NCI-H1105 treated with DMSO at 0.1 percent for 48 hours (cell line): ENCODE results near the gene NUDT17.
A peak's percentile ranks its signal among the peaks of the same experiment; 100 is the strongest.

Experiments used
- DNase-seq: peaks from one replicate; lab custom pipeline; 2025; lab: John Stamatoyannopoulos, UW

The NUDT17 gene

GRCh38 chr1:145847827-145848226 lies 2.4 kb downstream of the NUDT17 start:
- no peak for DNase-seq

DNA sequence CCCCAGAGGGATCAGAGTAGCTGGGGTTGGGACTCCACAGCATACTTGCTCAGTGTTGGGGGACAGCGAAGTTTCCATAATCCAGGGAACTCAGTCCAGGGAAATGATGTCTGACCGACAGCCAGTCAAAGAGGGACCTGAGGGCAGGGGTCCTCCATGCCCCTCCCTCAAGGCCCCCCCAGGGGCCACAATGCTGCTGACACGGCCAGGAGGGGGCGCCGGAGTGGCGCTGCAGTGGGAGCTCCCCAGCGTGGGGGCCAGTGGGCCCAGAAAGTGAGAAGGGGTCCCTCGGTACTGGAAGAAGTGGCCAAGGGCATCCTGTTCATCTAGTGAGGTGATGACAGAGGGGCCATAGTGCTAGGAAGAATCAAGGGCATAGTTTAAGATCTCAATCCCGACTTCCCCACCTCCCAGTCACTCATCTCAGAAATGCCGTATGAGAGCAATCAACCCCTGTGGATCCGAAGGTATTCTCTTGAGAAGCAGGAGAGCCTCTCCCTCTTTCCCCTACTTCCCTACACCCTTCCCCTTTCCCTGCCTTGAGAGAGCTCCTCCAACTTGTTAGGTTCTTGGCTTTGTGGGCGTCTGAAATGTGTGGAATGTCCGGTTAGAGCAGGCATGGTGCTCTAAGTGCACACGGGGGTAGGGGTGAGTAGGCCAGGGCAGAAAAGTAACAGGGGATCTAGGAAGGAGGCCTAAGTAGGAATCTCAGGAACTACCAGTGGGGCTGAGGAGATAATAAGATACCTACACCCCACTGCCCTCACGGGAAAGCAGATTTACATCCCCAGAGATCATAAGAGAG lies 4.1 kb downstream of the NUDT17 start:
- DNase-seq = no peak

GRCh38 chr1:145855426-145855948 lies 10.1 kb downstream of the NUDT17 start:
- no peak for DNase-seq

DNA sequence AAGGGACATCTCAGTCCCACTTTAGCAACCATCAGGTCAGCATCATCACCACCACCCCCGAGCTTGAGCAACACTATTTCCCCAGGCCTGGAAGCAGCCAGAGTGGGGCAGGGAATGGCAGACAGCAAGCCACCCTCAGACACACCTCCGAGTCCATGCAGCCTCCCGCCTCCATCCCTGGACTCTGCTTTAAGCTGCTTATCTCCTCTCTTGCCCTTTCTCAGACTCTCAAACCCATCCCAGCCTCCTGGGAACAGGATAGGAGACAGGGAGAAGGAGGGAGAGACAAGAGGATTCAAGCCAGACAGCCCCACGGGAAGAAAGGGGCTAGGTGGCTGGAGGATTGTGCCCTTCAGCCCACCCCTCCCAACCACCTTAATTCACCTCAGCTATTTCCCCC lies 11.7 kb downstream of the NUDT17 start:
- no peak for DNase-seq

DNA sequence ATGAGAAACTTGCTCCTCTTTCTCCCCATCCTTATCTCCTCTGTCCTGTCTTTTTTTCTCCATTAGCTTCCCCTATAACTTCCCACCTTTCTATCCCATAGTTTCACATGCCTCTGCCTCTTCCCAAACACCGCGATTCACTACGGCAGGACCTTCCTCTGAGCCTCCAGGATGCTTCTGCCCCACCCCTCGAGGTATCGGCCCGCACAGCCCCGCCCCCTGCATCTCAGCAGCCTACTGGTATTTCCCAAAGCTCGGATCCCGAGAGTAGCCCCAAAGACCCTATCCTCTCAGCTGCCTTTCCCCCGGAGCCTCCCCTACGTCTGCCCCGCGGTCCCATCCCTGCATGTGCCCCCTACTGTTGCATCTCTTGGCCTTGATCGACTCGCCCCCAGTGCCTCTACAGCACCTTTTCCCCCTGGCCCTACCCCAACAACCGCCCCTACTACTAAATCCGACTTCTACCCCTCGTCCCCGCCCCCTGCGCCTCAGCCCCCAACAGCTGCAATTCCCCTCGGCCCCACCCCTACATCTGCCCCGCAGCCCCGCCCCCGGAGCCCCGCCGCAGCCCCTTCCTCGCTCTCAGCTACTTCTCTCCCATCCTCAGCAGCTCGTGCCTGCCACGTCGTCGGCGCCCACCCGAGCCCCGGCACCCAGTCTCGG lies 12.9 kb downstream of the NUDT17 start:
- DNase-seq = peak; percentile 76

DNA sequence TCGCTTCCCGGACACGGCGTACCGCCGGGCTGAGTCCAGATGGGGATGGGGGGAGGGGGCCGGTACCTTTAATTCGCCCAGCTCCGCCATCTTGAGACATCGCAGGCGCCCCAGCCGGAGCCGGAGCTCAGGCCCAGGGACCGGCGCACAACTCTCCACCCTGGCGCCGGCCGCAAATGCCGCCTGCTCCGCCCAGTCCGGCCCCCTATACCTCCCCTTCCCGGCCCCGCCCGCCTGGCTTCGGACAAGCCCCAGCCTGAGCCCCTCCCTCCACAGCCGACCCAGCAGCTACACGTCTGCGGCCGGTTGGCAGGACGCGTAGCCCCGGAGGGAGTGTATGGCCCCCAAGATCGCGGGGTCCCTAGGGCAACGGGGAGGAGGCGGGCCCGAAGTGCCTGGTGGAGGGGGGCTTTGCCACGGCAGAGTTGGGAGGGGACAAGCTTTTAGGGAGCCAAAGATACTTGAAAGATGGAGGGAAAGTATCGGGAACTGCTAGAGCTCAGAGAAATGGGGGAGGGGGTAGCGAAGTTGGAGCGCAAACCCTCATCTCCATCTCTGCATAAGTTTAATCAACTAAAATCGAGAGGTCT lies 13.6 kb downstream of the NUDT17 start, which contains the start of gene PIAS3:
TSS of gene PIAS3 (minus strand) at position 181 of the 590 bp plus-strand sequence. CDS start at position 90, 91 bp downstream.
- DNase-seq = peak; percentile 91

DNA sequence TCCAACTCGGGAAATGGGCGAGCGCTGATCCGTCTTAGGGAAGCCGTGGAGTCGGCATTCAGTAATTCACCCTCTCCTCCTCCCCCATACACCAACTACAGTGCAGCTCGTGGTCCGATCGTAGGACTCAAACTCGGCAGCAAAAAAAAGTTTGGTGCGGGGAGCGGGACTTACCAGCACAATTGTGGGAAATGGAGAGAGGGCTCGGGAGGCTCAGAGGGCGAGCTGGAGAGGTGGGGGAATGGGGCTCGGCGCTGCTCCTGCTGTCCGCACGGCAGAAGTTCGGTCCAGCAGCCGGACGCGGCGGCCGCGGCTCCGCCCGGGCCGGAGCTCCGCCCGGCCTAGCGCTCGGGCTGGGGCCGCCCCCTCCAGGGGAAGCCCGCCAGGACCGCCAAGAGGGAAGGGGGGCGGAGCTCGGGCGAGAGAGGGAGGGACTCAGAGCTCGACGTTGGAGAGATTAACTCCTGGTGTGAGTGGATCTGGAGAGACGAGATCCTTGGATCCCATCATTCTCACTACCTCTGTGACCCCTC lies 14.1 kb downstream of the NUDT17 start:
- peak; percentile 78 for DNase-seq

GRCh38 chr1:145863282-145864018 lies 18.0 kb downstream of the NUDT17 start:
- DNase-seq = no peak

GRCh38 chr1:145868232-145868631 lies 22.8 kb downstream of the NUDT17 start:
- no peak for DNase-seq

- no peak for DNase-seq
These were observed 26.8 kb downstream of the NUDT17 start for GRCh38 chr1:145871994-145872924.

- no peak for DNase-seq
These were observed 29.2 kb downstream of the NUDT17 start for GRCh38 chr1:145874646-145875045.

DNA sequence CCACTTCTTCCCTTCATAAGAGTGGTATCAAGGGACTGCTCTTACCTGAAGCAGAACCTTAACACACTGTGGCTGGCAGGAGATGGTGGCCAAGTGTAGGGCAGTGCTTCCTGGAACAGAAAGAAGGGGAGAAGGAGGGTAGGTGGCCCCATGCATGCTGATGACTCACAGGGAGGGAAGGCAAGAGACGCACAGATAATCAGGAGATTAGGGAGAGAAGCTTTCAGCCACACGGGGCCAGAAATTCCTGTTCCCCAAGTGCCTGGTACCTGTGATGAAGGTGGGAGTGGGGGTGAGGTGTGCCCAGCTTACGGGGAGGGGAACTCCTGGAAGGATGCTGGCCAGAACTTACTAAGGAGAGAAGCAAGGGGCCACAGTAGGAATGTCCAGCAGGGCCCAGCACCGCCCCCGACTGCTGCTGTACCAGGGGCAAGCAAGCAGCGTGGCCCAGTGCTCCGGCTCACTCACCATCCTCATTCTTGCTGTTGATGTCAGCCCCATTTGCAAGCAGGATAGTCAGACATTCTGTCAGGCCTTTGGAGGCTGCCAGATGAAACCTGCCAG lies 32.6 kb downstream of the NUDT17 start:
- DNase-seq = no peak

- no peak for DNase-seq
These were observed 33.3 kb downstream of the NUDT17 start for GRCh38 chr1:145878724-145879123.

DNA sequence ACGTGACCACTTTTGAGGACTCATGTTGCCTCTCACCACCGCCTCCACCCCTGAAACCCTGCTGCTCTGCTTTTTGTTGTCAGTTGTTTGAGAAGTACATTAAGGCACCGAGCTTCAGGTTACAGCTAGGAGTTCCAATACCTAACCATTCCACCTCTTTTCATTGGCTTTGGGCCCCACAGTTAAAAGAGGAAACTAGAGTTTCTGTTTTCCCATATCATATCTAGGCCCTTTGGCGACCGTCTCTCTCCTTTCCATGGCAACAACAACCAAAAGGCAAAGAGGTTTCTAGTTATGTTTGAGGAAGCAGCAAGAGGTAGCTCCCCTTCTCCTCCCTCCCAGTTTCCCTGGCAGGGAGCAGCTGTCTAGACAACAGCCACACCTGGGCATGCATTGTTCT lies 34.3 kb downstream of the NUDT17 start:
- DNase-seq = peak; percentile 93

DNA sequence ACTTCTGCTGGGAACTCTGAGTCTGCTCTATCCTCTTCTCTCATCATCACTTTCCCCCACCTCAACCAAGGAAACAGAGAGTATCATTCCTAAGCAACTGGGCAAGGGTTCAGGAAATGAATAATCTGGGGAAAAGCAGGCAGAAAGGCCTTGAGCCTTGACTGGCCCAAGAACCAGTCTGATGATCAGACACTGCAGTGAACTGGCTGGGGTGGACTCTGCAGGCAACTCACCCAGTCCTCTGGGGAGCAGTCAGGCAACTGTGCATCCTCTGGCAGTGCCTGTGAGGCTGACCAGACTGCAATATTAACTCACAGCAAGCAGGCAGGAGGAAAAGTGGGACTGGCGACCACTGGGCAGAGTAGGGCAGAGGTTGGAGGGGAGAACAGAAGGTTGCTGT lies 39.2 kb downstream of the NUDT17 start:
- DNase-seq = no peak

- peak; percentile 52 for DNase-seq
These were observed 40.4 kb downstream of the NUDT17 start, which contains the start of gene ANKRD35 for GRCh38 chr1:145885738-145886287. TSS of gene ANKRD35 (minus strand) at chr1:145885866. CDS start at chr1:145885758, 108 bp downstream.

DNA sequence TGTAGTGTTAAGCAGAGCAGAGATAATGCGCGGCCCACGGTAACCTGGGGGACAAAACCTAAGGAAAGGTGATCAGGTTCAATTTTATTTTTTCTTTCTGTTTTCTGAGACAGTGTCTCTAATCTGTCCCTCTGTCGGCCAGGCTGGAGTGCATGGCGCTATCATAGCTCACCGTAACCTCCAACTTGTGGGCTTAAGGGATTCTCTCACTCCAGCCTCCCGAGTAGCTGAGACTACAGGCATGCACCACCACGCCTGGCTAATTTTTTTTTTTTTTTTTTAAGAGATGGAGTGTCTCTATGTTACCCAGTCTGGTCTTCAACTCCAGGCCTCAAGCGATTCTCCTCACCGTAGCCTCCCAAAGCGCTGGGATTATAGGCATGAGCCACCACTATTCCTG lies 41.0 kb downstream of the NUDT17 start:
- no peak for DNase-seq

DNA sequence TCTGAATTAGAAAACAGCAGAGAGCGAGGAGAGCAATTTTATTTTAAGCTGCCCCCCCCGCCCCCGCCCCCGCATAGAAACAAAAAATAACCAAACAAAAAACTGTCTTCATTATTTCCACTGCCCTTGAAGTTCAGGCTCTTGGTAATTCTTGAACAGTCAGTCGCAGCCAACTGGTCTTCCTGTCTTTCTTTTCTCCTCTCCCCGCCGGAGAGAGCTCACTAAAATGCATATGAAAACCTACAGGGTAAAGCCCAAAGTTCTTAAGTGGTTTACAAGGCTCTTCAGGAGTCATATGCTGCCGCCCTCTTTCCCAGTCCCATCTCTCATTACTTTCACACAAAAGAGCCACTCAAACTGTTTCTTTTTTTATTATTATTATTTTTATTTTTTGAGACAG lies 41.4 kb downstream of the NUDT17 start:
- DNase-seq = no peak

DNA sequence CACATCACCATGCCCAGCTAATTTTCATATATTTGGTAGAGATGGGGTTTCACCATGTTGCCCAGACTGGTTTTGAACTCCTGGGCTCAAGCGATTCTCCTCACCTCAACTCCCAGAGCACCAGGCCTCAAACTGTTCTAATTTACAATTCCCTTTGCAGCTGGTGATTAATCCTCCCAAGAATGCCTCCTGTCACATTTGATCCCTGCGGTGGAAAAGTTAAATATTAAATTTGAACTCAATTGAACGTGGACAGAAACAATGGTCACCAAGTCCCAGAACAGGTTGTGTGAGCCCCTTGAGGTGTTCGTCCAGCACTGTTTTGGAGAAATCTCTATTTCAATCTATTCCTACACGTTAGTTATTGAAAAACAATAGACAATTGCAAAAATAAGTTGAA lies 42.2 kb downstream of the NUDT17 start:
- no peak for DNase-seq

DNA sequence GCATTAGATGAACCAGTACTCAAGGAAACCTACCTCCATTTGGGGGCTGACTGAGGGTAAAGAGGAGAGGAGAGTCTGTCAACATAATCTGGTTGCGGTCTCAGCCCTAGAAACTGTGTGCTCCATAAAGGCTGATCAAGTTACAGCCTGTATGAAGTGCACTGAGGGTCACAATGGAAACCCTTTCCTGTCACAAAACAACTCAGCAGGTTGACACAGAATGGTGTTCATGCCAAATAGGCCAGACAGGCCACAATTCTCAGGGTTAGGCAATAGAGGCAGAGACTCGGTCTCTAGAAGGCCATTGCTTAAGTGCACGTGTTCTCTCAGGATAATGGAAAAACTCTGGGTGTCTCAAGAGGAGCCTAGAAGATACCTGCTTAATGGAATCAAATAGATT lies 44.3 kb downstream of the NUDT17 start:
- DNase-seq = no peak
